Erythroblast (primary cell): ENCODE data around the gene ANAPC2.

Experiments used
- DNase-seq, 2 experiments: peaks; one replicate each; lab custom pipeline; 2025; lab: John Stamatoyannopoulos, UW
- GATA1 ChIP-seq: IDR thresholded peaks from 2 replicates; pipeline ENCODE4 v1.6.1; 2011; ENCODE audit warnings: low read depth, mild to moderate bottlenecking, control low read depth, low read length, moderate library complexity
- POLR2A ChIP-seq: IDR thresholded peaks from 2 replicates; pipeline ENCODE4 v1.6.1; 2011; ENCODE audit warnings: mild to moderate bottlenecking, low read length

Gene ANAPC2

DNA sequence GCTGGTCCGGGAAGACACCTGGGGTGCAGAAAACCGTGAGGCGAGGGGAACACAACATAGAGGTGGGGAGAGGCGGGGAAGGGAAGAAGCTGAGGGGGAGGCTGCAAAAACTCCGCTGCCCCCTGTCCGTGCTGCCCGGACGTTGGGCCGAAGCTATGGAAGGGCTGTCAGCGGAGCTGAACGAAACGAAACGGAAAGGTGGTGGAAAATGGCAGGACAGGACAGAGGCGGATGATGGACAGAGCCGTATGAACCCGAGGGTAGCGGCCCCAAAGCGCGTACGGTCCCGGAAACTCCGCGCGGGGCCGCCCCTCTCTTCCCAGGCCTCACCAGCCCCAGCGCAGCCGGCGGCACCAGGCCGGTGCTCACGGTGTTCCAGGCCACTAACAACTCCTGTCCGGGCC, 272 bp downstream of the ANAPC2 start:
- no peak for DNase-seq
- no peak for TF ChIP-seq GATA1
- no peak for TF ChIP-seq POLR2A

GRCh38 chr9:137187386-137187785, 974 bp downstream of the ANAPC2 start:
- DNase-seq, result no peak
- TF ChIP-seq POLR2A, result no peak
- TF ChIP-seq GATA1, result no peak

DNA sequence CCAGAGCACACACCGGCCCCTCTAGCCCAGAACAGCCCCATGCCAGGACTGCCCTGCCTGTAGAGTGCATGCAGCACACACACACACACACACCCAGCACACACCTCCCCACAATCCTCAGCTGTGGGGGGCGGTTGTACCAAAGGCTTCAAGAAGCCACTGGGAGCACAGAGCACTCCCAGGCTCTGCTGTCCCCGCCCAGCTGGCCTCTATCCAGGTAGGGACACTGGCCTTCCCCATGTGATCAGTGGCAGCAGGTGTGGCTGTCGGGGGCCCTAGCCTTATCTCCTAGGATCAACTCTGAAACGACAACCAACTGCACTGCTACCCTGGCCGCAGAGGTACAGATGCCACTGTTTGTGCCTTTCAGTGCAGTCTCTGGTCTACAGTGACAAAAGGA, 2.0 kb downstream of the ANAPC2 start:
- TF ChIP-seq GATA1, result no peak
- no peak for TF ChIP-seq POLR2A
- DNase-seq, result peak; percentile 40 to 47

DNA sequence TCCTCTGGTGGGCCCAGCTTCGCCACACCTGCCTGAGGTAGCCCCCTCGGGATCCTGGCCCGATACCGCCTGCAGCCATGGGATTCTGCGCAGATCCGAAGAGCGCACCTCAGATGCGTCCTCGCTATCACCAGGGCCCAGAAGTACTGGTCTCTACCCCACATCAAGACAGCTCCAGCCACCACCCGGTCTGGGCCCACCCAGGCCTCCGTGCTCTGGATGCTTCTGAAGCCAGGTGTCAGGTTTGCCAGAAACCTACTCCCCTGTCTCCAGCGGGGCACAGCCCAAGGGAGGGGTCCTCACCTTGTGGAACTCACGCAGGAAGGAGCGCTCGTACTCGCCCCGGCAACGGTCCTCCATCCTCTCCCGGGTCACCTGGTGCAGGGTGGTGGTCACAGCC, 2.4 kb downstream of the ANAPC2 start:
- TF ChIP-seq POLR2A (no peak), GATA1 (no peak)
- DNase-seq, result no peak

DNA sequence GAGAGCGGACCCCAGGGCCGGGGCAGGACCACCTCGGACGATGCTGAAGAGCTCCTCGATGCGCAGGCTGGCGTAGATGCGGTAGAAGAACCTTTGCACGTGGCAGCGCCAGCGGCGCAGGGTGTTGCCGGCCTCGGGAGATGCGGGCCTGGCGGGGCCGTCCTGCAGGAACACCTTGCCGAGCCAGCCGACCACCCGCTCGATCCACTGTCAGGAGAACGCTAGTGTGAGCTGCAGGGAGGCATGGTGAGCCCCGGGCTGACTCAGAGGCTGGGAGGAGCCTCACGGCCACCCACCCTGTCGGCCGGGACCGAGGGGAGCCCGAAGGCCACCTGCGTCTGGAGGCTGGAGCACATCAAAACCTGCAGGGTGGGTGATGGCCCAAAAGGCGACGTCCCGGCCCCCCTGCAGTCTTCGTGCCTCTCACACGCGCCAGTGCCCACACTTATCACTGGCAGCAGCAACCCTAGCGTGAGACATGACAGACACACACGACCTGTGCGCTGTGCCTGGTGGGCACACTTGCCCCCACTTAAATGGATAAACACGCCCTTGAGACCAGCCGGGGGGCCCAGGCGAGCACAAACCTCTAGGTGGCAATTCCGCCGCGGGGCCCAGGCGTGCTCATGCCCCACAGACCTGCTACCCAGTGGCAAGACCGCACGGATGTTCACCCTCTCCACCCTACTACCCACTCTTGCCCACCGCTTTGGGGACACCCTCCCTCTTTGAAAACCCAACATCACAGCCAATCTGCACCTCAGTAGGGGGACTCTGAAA, 3.3 kb downstream of the ANAPC2 start:
- TF ChIP-seq POLR2A (no peak), GATA1 (no peak)

DNA sequence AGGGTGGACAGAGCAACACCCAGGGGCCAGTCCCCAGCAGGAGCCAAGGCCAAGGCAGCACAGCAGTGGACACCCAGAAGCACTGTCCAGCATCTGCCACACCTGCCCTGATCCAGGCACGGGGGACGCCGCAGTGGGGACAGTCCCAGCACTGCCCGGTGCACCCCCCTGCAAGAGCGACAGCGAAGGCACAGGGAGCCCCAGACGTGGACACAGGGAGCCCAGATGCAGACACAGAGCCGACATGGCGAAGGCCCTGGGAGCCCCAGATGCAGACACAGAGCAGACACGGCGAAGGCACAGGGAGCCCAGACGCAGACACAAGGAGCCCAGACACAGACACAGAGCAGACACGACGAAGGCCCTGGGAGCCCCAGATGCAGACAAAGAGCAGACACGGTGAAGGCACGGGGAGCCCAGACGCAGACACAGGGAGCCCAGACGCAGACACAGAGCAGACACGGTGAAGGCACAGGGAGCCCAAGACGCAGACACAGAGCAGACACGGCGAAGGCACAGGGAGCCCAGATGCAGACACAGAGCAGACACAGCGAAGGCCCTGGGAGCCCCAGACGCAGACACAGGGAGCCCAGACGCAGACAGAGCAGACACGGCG, 4.3 kb downstream of the ANAPC2 start:
- TF ChIP-seq GATA1, result no peak
- TF ChIP-seq POLR2A, result no peak

More for the DNA sequence above, 3.3 kb downstream of the ANAPC2 start:
- no peak for DNase-seq

GRCh38 chr9:137182836-137183235, 5.5 kb downstream of the ANAPC2 start:
- no peak for DNase-seq

More for the DNA sequence above, 4.3 kb downstream of the ANAPC2 start:
- no peak for DNase-seq

DNA sequence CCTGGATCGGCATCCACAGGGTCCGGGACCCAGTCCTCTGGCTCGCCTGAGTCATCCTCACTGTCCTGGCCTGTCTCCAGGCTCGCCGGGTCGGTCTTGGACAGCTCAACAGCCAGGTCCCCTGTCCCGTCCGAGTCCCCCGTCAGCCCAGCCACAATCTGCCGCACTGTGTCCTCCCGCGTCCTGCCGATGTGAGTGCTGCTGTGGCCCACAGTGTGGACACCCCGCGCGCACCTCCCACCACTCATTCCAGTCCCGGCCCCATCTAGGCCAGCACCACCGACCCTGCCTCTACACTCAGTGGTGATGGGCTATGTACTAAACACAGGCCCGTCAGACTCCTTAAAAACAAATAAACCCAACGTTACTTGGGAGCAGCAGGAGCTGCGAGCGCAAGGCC, 6.7 kb downstream of the ANAPC2 start:
- no peak for DNase-seq
- no peak for TF ChIP-seq GATA1
- TF ChIP-seq POLR2A, result no peak

More at GRCh38 chr9:137182836-137183235, 5.5 kb downstream of the ANAPC2 start:
- TF ChIP-seq GATA1, result no peak
- no peak for TF ChIP-seq POLR2A

- DNase-seq, result no peak
- TF ChIP-seq GATA1 (no peak), POLR2A (no peak)
Measured at GRCh38 chr9:137180491-137180890, 7.9 kb downstream of the ANAPC2 start.

- TF ChIP-seq GATA1 (no peak), POLR2A (no peak)
Measured at GRCh38 chr9:137179761-137180160, 8.6 kb downstream of the ANAPC2 start.

GRCh38 chr9:137178939-137179630, 9.3 kb downstream of the ANAPC2 start:
- no peak for DNase-seq
- TF ChIP-seq POLR2A, result no peak

More at GRCh38 chr9:137179761-137180160, 8.6 kb downstream of the ANAPC2 start:
- no peak for DNase-seq

DNA sequence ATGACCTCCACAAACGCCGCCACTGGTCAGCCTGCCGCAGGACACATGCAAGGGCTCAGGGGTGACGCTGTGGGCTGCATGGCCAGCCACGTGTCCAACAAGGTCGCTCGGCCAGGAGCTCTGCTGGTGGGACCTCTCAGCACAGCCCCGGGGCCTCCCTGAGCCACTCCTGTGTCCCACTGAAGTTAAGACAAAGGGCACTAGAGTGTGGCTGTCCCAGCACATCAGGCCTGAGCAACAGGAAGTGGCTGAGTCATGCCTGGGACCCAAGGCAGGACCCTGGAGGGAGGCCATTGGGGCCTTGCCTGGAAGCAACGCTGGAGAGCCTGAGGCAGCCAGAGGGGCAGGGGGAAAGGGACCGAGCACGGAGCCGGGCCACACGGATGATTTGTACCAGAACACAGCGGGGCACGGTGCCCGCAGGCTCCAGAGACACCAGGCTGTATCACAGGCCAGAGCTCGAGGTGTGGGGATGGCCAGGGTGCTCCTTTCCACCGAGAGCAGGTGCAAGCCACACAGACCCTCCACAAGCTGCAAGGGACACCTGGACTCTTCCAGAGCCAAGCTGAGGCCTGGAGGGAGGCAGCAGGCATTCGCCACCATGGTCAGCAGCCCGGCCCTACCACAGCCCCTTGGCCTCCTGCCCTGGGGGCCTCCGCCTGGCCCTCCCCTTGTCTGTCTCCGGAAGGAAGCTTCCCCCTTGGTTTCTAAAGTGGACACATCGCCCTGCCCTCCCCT, 10.0 kb downstream of the ANAPC2 start:
- TF ChIP-seq GATA1 (no peak), POLR2A (no peak)
- no peak for DNase-seq

DNA sequence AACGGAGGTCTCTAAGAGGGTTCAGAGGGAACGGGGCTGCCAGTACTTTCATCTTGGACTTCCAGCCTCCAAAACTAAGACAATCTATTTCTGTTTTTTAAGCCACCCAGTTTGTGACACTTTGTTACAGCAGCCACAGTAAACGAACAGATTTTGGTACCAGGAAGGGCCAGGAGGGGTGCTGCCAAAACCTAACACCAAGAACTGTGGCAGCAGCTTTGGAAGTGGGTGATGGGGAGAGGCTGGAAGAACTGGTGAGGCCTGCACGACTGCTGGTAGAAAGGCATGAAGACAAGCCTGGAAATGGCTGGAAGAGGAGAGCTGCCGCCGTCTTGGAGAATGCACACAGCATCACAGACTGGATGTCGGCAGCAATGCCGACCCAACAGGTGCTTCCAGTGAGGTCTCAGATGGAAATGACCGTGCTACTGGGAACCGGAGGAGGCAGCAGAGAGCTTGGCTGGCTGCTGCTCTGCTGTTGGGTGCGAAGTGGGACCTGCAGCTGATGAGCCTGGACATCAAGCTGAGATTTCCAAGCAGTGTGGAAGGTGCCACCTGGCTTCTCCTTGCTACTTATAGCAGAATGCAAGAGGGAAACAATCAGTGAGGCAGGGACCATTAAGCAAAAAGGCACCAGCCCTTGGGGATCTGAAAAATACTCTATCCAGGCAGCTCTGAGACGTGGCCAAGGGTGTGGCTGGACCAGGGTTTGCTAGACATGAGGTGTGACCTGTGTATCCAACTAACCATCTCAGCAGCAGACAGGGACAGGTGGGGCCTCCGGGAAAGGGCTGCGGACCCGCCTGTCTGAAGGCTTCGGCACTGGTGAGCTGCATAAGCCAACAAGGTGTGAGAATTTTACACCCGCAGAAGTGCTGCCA, 11.8 kb downstream of the ANAPC2 start:
- TF ChIP-seq POLR2A, result peak; percentile 30
- TF ChIP-seq GATA1, result no peak
- DNase-seq, result peak; percentile 50 to 59
